ENCODE data around the gene PCSK6.
A peak's percentile ranks its signal among the peaks of the same experiment; 100 is the strongest.

Gene PCSK6

DNA sequence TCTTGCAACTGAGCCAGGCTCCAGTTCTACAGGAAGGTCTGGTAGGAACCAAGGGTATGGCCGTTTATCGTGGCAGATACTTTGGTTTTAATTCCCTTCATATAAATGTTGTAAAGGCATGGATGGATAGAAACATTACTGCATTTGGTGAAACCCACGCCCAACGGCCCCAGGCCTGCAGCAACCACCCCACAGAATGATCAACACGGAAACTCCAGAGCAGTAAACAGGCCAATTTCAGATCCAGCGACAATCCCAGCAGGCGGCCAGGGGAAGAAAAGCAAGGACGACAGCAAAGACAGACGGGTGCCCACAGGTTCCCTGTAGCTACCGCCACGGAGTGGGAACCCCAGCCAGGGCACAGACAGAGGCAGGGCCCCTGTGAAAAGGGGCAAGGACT is 32.6 kb upstream of the PCSK6 start:
- no peak overlapping the region for H3K4me3 ChIP-seq
- no peaks in the 10 kb centered on the region for H3K4me1 ChIP-seq
- no peak for TF ChIP-seq CTCF (IDR thresholded peaks at IDR 0.05)
- intact Hi-C loops (cut with DNase I; ENCODE audit: low total_unique reads): no loop called here
- H3K9me3 ChIP-seq: peaks cover 0 to 18% (median 12%) of the 10 kb centered on the region in 3 donors
- DNase-seq: no peak
- no peaks in the 10 kb centered on the region for H3K36me3 ChIP-seq
- peaks cover 0 to 13% of the 10 kb centered on the region in 2 donors for H3K27me3 ChIP-seq
- no peak overlapping the region for H3K27ac ChIP-seq

- intact Hi-C loops (cut with DNase I; ENCODE audit: low total_unique reads): no loop called here
- no peak for DNase-seq
- H3K4me1 ChIP-seq: no peaks in the 10 kb centered on the region
- no peak overlapping the region for H3K27ac ChIP-seq
- TF ChIP-seq CTCF (IDR thresholded peaks at IDR 0.05): no peak
- no peaks in the 10 kb centered on the region for H3K36me3 ChIP-seq
- H3K4me3 ChIP-seq: no peak overlapping the region
- H3K9me3 ChIP-seq: peaks cover 0 to 22% (median 17%) of the 10 kb centered on the region in 3 donors
- H3K27me3 ChIP-seq: peaks cover 0 to 13% of the 10 kb centered on the region in 2 donors
Observed at GRCh38 chr15:101521591-101521990, 32.1 kb upstream of the PCSK6 start.

- H3K27ac ChIP-seq: no peak overlapping the region
- H3K9me3 ChIP-seq: peaks cover 0 to 23% (median 20%) of the 10 kb centered on the region in 3 donors
- no peak for DNase-seq
- no peak for TF ChIP-seq CTCF (IDR thresholded peaks at IDR 0.05)
- no peaks in the 10 kb centered on the region for H3K36me3 ChIP-seq
- H3K4me3 ChIP-seq: no peak overlapping the region
- H3K4me1 ChIP-seq: no peaks in the 10 kb centered on the region
- H3K27me3 ChIP-seq: peaks cover 0 to 13% of the 10 kb centered on the region in 2 donors
- intact Hi-C loops (cut with DNase I; ENCODE audit: low total_unique reads): no loop called here
Observed at GRCh38 chr15:101521069-101521468, 31.6 kb upstream of the PCSK6 start.

DNA sequence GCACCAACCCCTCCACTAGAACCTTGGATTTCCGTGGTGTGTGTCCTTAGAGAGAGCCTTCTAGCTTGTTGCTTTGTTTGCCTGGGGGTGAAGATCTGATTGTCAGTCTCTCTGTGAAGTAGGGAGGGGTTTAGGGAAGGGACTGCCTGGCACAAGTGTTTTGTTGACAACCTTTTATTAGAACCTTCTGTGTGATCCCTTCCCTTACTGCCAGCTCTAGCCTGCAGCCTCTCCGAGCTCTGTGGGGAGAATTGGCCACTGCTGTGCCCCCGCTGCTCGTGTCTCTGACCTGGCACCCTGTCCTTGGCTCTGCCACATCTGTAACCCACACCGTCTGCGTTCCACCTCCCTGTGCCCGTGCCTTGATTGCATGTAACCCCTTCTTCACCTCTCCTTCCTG is 30.9 kb upstream of the PCSK6 start:
- Histone ChIP-seq H3K4me3 (no peak overlapping the region), H3K27ac (no peak overlapping the region), H3K4me1 (no peaks in the 10 kb centered on the region), H3K9me3 (peaks cover 0 to 23% (median 20%) of the 10 kb centered on the region in 3 donors), H3K27me3 (peaks cover 0 to 13% of the 10 kb centered on the region in 2 donors), H3K36me3 (no peaks in the 10 kb centered on the region)
- no peak for TF ChIP-seq CTCF (IDR thresholded peaks at IDR 0.05)
- DNase-seq: peak in 1 of 2 donors; percentile 23
- intact Hi-C loops (cut with DNase I; ENCODE audit: low total_unique reads): no loop called here

DNA sequence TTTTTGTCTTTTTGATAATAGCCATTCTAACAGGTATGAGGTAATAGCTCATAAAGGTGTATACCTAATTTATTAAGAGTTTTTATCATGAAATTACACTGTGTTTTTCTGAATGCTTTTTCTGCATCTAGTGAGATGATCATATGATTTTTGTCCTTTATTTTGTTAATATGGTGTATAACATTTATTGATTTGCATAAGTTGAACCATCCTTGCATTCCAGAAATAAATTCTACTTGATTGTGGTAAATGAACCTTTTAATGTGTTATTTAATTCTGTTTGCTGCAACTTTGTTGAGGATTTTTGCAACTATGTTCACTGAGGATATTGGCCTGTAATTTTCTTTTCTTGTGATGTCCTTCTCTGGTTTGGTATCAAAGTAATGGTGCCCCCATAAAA is 28.0 kb upstream of the PCSK6 start:
- Histone ChIP-seq H3K36me3 (no peaks in the 10 kb centered on the region), H3K9me3 (peaks cover 0 to 23% (median 17%) of the 10 kb centered on the region in 3 donors), H3K4me3 (no peak overlapping the region), H3K27ac (no peak overlapping the region), H3K4me1 (no peaks in the 10 kb centered on the region), H3K27me3 (peaks cover 0 to 4% of the 10 kb centered on the region in 2 donors)
- no peak for TF ChIP-seq CTCF (IDR thresholded peaks at IDR 0.05)
- DNase-seq: no peak
- intact Hi-C loops (cut with DNase I; ENCODE audit: low total_unique reads): no loop called here

GRCh38 chr15:101514318-101514717 is 24.8 kb upstream of the PCSK6 start:
- Histone ChIP-seq H3K9me3 (peaks cover 0 to 23% (median 17%) of the 10 kb centered on the region in 3 donors), H3K27me3 (no peaks in the 10 kb centered on the region), H3K36me3 (no peaks in the 10 kb centered on the region), H3K4me1 (no peaks in the 10 kb centered on the region), H3K4me3 (no peak overlapping the region), H3K27ac (no peak overlapping the region)
- DNase-seq: no peak
- no peak for TF ChIP-seq CTCF (IDR thresholded peaks at IDR 0.05)
- intact Hi-C loops (cut with DNase I; ENCODE audit: low total_unique reads): no loop called here
